GM12891 (cell line): ENCODE results near the gene IYD.

Experiments
- PAX5 ChIP-seq: IDR thresholded peaks from 2 replicates; pipeline ENCODE4 v1.6.1; 2011; ENCODE audit warnings: low read length, moderate library complexity, mild to moderate bottlenecking; ENCODE audit not compliant: insufficient read depth, severe bottlenecking
- POLR2A ChIP-seq: IDR thresholded peaks from 2 replicates; pipeline ENCODE4 v1.6.1; 2011; ENCODE audit warnings: low read depth, low read length, control low read depth
- POLR2AphosphoS5 ChIP-seq: IDR thresholded peaks from 2 replicates; pipeline ENCODE4 v1.6.1; 2011; ENCODE audit warnings: low read depth, low read length, control low read depth
- POU2F2 ChIP-seq: IDR thresholded peaks from 2 replicates; pipeline ENCODE4 v1.6.1; 2011; ENCODE audit warnings: low read depth, mild to moderate bottlenecking, control low read depth, low read length, moderate library complexity
- SPI1 ChIP-seq: IDR thresholded peaks from 2 replicates; pipeline ENCODE4 v1.6.1; 2011; ENCODE audit warnings: low read depth, low read length, control low read depth
- TAF1 ChIP-seq: IDR thresholded peaks from 2 replicates; pipeline ENCODE4 v1.6.1; 2011; ENCODE audit warnings: low read depth, low read length, control low read depth

- no peak for TF ChIP-seq POLR2AphosphoS5
- TF ChIP-seq POLR2A, result no peak
- TF ChIP-seq SPI1, result no peak
- TF ChIP-seq PAX5, result no peak
- TF ChIP-seq TAF1, result no peak
- TF ChIP-seq POU2F2, result no peak
These were observed 42.1 kb downstream of the IYD start for GRCh38 chr6:150410906-150411305.
